DMS153 (cell line): ENCODE results near the gene DNAL4.
A peak's percentile ranks its signal among the peaks of the same experiment; 100 is the strongest.

Experiments
- DNase-seq: peaks from one replicate; lab custom pipeline; 2025; lab: John Stamatoyannopoulos, UW

Gene DNAL4

GRCh38 chr22:38793721-38794466 lies at the start of gene DNAL4:
Gene DNAL4 (minus strand): TSS chr22:38794143. CDS start chr22:38782731, 11,412 bp downstream.
- DNase-seq: peak; percentile 98

GRCh38 chr22:38843201-38843656 lies 49.3 kb upstream of the DNAL4 start:
- DNase-seq: peak; percentile 49

- DNase-seq: no peak
These were observed 48.7 kb upstream of the DNAL4 start for GRCh38 chr22:38842512-38843200.

GRCh38 chr22:38841635-38842034 lies 47.7 kb upstream of the DNAL4 start:
- no peak for DNase-seq

GRCh38 chr22:38841211-38841610 lies 47.3 kb upstream of the DNAL4 start:
- DNase-seq: peak; percentile 18

- no peak for DNase-seq
These were observed 46.2 kb upstream of the DNAL4 start for GRCh38 chr22:38840129-38840528.

- DNase-seq: no peak
These were observed 45.7 kb upstream of the DNAL4 start for GRCh38 chr22:38839686-38840085.

GRCh38 chr22:38837414-38837928 lies 43.5 kb upstream of the DNAL4 start:
- DNase-seq: no peak

GRCh38 chr22:38835888-38836301 lies 42.0 kb upstream of the DNAL4 start:
- no peak for DNase-seq

- no peak for DNase-seq
These were observed 41.0 kb upstream of the DNAL4 start for GRCh38 chr22:38834991-38835390.

- no peak for DNase-seq
These were observed 40.4 kb upstream of the DNAL4 start for GRCh38 chr22:38834215-38834953.

- DNase-seq: no peak
These were observed 39.1 kb upstream of the DNAL4 start for GRCh38 chr22:38833061-38833460.

GRCh38 chr22:38832005-38832978 lies 38.3 kb upstream of the DNAL4 start:
- no peak for DNase-seq

- no peak for DNase-seq
These were observed 37.4 kb upstream of the DNAL4 start for GRCh38 chr22:38831166-38831945.

- DNase-seq: no peak
These were observed 36.8 kb upstream of the DNAL4 start for GRCh38 chr22:38830845-38831108.

- DNase-seq: no peak
These were observed 36.3 kb upstream of the DNAL4 start for GRCh38 chr22:38830026-38830844.

- DNase-seq: no peak
These were observed 35.5 kb upstream of the DNAL4 start for GRCh38 chr22:38829485-38829884.

GRCh38 chr22:38828616-38829205 lies 34.8 kb upstream of the DNAL4 start:
- no peak for DNase-seq

GRCh38 chr22:38828191-38828590 lies 34.2 kb upstream of the DNAL4 start:
- no peak for DNase-seq
